HG02943 (cell line): ENCODE measurements around the gene NUFIP2.
"Not testable (repeated sequence)": the region's sequence is repeated elsewhere in the genome, so short reads cannot be mapped to it uniquely, and the experiment has no call there.

Experiments
- ATAC-seq: cut with Tn5 transposase; IDR thresholded peaks from one replicate; pipeline ENCODE4 v1.9.1; 2021; ENCODE audit warnings: mild to moderate bottlenecking, low read depth, moderate library complexity; ENCODE audit not compliant: unreplicated experiment

The NUFIP2 gene, protein sequence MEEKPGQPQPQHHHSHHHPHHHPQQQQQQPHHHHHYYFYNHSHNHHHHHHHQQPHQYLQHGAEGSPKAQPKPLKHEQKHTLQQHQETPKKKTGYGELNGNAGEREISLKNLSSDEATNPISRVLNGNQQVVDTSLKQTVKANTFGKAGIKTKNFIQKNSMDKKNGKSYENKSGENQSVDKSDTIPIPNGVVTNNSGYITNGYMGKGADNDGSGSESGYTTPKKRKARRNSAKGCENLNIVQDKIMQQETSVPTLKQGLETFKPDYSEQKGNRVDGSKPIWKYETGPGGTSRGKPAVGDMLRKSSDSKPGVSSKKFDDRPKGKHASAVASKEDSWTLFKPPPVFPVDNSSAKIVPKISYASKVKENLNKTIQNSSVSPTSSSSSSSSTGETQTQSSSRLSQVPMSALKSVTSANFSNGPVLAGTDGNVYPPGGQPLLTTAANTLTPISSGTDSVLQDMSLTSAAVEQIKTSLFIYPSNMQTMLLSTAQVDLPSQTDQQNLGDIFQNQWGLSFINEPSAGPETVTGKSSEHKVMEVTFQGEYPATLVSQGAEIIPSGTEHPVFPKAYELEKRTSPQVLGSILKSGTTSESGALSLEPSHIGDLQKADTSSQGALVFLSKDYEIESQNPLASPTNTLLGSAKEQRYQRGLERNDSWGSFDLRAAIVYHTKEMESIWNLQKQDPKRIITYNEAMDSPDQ

DNA sequence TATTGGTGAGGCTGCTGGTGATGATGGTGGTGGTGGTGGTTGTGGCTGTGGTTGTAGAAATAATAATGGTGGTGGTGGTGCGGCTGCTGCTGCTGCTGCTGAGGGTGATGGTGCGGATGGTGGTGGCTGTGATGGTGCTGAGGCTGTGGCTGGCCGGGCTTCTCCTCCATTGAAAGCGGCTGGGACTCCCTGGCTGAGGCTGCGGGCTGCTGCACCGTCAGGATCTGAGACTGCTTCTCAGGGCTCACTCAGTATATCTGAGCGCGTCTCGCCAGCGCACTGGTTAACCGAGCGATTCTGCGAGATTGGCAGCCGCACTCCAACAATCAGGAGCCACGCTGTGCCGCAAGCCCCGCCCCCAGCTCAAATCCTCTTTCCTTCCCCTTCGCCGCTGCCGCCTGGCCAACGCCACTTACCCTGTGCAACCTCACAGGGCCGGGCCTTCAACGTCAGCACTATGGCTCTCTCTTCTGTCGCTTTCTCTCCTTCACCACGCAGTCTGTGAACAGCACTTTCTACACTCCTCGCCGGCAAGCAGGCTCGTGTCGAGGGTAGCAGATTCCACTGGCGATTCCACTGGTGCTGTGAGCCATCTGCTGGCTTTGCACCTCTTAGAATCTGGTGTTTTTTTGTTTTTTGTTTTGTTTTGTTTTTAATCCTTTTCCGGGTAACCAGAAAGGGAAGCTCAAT lies at the start of gene NUFIP2:
TSS of gene NUFIP2 (minus strand) at position 259 of the 690 bp plus-strand sequence. CDS start at position 170, 89 bp downstream.
- ATAC-seq: peak; percentile 75

DNA sequence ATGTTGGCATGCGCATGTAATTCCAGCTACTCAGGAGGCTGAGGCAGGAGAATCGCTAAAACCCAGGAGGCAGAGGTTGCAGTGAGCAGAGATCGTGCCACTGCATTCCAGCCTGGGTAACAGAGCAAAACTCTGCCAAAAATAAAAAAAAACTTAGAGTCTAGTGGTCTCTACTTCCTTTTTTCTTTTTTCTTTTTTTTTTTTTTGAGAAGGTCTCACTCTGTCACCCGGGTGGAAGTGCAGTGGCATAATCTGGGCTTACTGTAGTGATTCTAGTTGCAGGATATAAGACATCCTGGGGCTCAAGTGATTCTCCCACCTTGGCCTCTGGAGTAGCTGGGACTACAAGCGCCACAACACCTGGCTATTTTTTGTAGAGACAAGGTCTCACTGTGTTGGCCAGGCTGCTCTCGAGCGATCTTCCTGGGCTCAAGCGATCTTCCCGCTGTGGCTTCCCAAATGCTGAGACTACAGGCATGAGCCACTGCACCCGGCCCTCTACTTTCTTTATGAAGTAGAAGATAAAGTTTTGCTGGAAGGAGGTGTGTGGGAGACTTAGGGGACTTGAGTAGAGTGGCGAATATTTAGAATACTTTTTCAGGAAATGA lies 48.3 kb upstream of the NUFIP2 start:
- no peak for ATAC-seq

DNA sequence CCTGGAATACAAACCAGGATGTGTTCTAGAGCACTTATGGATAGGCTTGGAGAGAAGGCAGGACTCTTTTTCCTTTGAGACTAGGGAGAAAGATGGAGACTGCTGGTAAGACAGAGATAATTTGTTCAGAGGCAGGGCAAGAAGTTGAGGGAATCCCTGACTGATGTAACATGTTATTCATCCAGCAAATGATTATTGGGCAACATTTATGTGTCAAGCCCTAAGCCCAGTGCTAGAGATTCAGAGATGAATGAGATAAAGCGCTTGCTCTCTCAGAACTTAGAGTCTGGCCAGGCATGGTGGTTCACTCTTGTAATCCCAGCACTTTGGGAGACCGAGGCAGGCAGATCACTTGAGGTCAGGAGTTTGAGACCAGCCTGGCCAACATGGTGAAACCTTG lies 47.8 kb upstream of the NUFIP2 start:
- ATAC-seq: no peak

DNA sequence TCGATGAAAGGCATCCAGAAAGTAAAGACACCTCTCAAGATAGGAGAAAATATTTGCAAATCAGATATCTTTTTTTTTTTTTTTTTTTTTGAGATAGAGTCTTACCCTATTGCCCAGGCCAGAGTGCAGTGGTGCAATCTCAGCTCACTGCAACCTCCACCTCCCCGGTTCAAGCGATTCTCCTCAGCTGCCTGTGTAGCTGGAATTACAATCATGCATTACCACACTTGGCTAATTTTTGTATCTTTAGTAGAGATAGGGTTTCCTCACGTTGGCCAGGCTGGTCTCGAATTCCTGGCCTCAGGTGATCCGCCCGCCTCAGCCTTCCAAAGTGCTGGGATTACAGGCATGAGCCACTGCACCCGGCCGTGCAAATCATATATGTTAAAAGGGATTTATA lies 45.1 kb upstream of the NUFIP2 start:
- not testable (repeated sequence) for ATAC-seq

DNA sequence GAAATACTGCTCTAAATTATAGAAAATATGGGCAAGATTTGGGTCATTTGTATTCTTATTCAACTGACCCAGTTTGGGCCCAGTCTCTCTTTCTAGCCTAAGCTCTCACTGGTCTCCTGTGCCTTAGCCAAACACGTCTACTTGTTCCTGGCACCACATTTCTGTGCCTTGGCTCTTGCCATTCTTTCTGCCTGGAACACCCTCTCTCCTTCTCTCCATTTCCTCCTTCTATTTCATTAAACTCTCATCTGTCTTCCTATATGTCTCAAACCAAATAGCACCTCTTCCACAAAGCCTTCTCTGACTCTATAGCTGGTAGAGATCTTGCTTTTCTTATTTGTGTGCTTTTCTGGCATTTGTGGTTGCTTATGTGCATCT lies 37.7 kb upstream of the NUFIP2 start:
- no peak for ATAC-seq

DNA sequence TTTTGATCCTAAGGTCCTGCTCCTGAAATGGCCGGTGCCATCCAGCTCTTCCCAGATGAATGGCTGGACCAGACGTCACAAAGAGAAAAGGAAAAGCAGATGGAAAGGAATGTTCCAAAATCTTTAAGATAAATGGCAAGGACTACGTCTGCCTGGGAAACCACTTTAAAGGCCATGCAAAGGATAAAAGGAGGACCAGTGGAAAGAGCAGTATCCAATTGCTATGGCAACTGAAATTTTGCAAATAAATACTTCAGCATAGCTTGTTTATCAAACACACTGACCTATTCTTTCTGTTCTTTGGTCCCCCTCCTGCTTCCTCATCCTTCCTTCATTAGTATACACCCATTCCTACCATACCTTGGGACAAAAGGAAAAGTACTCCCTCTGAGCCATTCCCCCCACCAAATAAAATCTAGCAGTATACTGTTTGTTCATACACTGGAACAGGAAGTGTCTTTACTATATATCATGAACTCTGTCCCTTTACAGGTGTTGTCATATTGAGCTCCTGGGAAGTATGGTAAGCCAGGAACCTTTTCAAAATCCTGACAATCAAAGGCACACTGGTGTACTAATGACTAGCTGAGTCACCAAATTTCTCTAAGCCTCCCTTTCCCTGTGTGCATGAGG lies 37.2 kb upstream of the NUFIP2 start:
- ATAC-seq: no peak

DNA sequence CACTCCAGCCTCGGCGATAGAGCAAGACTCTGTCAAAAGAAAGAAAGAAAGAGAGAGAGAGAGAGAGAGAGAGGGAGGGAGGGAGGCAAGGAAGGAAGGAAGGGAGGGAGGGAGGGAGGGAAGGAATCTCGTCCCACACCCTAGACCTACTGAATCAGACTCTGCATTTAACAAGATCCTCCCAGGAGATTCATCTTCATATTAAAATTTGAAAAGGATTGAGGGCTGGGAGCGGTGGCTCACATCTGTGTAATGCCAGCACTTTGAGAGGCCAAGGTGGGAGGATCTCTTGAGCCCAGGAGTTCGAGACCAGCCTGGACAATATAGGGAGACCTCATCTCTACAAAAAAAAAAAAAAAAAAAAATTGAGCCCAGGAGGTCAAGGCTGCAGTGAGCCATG lies 33.5 kb upstream of the NUFIP2 start:
- no peak for ATAC-seq

DNA sequence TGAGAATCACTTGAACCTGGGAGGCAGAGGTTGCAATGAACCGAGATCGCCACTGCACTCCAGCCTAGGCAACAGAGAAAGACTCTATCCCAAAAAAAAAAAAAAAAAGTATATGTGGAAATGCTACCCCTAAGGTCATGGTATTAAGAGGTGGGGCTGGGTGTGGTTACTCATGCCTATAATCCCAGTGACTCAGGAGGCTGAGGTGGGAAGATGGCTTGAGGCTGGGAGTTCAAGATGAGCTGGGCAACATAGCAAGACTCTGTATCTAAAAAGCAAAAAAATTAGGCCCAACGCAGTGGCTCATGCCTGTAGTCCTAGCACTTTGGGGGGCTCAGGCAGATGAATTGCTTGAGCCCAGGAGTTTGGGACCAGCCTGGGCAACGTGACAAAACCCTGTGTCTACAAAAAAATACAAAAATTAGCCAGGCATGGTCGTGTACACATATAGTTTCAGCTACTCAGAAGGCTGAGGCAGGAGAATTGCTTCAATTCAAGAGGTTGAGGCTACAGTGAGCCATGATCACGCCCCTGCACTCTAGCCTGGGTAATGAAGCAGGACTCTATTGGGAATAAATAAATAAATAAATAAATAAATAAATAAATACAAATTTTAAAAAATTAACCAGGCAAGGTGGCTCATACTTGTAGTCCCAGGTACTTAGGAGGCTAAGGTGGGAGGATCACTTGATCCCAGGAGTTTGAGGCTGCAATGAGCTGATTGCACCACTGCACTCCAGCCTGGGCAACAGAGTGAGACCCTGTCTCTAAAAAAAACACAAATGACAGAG lies 32.3 kb upstream of the NUFIP2 start:
- no peak for ATAC-seq

DNA sequence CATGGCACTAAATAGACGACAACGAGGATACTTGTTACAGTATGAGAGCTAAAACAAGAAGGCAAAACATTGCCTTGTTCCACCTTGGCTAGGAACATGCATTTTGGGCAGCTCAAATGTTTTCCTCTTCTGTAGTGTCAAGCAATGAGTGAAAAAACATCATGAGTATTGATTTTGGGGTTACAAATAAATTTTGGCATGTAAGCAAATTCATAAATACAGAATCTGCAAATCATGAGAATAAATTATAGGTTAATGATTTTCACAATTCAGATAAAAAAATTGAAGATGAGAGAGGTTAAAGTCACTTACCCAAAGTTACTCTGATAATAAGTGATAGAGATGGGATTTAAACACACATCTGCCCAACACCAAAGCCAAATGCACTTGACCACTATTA lies 28.4 kb upstream of the NUFIP2 start:
- no peak for ATAC-seq

DNA sequence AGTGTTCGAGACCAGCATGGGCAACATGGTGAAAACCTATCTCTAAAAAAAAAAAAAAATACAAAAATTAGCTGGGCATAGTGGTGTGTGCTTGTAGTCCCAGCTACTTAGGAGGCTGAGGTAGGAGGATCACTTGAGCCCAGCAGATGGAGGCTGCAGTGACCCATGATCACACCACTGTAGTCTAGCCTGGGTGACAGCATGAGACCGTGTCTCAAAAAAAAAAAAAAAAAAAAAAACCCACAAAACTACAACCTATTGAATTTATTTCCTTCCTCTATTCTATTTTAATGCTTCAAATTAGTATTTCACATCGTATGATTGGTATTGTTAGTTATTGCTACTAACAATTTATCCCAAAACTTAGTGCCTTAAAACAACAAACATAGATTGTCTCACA lies 9.4 kb upstream of the NUFIP2 start:
- ATAC-seq: no peak

DNA sequence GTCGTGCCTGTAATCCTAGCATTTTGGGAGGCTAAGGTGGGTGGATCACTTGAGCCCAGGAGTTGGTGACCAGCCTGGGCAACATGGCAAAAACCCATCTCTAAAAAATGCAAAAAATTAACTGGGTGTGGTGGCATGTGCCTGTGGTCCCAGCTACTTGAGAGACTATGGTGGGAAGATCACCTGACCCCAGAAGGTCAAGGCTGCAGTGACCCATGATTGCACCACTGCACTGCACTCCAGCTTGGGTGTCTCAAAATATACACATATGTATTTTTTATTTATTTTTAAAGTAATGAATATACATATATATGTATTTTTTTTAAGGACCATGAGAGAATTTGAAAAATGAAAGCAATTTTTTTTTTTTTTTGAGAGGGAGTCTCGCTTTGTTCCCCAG lies 5.1 kb upstream of the NUFIP2 start:
- no peak for ATAC-seq

DNA sequence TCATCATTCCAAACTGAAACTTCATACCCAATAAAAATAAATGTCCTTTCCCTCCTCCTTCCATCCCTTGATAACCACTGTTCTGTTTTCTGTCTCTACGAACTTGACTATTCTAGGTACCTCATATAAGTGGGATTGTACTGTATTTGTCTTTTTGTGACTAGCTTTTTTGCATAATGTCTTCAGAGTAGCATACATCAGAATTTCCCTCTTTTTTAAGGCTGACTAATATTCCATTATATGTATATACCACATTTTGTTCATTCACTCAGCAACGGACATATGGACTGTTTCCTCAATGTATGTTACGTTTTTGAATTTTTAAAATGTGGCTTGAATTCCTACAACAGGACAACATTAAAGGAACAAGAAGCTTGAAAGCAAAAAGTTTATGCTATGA lies 1.5 kb upstream of the NUFIP2 start:
- no peak for ATAC-seq

DNA sequence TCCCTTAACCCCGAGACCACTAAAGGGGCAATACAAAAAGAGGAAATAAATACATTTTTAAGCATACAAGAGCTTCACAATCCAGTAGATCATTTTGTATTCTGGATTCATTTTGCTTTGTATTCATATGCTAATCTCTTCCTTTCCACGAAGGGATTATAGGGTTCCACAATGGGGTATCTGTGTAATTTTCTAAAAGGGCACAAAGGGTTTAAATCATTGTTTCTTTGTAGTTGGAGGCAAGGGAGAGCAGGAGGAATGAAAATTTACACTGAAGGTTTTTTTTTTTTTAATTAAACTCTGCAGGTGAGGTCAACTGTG lies 592 bp upstream of the NUFIP2 start:
- no peak for ATAC-seq

DNA sequence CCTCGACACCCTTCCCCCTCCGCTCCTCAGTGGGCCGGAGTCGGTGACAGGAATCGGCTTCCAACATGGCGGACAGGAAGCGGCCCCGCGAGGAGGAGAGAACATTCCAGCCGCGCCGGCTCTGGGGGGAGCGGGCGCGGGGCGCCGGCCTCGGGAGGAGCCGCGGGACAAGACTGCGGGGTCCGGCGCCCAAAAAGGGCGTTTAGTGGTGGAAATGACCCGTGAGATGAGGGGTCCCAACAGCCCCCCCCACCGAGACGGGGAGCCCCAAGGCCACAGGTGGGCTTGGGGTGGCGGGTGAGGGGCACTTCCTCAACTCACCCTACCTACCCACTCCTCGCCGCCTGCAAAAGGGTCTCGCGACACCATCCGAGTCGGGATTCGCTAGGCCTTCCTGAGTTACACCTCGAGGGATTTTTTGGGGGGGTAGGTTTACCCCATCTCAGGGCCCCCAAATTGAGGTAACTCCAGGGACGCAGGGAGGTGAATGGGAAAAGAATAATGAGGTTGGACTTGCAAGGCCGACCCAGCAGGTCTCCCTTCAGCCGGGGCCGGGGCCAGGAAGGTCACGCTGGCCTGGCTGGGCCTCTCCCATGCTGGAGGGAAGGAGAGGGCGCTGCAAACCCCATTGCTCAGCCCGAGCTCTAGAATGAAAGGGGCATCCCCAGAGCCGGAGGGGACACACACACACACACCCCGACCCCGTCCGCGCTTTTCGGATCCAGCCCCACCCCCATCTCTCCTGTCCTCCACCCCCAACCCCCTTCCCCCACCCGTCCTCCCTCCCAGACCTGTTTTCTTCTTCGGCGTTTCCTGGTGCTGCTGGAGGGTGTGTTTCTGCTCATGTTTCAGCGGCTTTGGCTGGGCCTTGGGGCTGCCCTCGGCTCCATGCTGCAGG lies 707 bp downstream of the NUFIP2 start:
- ATAC-seq: peak; percentile 12

DNA sequence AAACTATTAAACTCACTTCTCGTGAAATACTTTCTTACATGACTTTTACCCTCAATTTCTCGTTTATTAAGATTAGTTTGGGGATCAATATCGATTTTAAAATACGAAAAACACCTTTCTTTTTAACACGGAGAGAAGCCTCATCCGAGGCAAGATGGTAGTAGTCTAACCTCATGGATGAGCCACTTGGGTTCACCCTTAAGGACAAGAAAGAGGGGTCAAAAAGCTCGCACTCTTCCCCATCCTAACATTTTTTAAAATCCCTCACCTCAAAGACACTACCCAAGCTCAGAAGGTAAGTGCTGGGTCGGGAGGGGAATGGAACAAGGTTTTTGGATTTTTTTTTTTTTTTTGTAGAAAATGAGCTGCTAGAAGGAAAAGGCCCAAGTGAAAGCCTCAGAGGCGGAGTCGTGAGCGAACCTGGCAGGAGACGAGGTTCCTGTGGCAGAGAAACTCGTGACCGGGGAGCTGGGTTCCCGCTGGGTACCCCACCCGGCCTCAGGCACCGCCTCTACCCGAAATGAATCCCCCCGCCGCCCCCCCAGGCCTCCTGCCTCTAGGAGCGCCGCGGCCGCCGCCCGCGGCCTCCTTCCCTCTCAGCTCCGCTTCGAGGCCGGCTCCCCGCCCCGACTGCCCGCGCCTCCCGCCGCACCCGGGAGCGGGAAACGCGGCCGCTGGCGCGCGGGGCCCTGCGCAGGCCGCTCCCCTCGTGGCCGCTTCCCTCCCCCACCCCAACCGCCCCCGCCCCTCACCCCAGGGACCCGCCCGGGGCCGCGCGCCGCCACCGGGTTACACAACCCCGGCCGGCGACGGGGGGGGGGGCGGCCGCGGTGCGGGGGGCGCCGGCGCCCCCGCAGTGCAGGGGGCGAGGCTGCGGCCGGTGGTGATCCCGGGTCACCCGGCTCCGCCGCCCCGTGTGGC lies 1.6 kb downstream of the NUFIP2 start:
- ATAC-seq: no peak

DNA sequence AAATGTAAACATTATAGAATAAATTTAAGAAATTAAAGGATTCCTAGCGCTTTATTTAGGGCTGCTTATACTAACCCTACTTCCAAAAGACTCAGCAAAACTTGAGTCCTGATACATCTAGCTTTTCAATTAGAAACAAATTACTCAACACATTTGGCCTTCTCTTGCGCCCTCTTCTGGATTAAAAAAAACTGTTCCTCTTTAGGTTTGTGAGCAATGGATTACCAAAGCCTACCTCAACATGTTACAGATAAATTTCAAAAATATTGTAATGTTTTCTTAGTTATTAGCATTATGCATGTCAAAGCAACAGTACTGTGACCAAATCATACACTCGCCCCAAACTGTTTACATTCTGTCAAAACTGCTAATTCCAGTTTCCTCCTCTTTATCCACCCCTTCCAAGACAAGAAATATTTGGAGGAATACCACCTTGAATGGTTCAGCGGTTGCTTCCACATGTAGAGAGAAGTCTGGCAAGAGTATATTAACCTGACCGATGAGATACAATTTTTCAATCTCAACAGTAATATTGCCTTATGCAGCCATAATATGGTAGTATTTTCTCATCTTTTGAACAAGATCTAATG lies 2.7 kb downstream of the NUFIP2 start:
- no peak for ATAC-seq

DNA sequence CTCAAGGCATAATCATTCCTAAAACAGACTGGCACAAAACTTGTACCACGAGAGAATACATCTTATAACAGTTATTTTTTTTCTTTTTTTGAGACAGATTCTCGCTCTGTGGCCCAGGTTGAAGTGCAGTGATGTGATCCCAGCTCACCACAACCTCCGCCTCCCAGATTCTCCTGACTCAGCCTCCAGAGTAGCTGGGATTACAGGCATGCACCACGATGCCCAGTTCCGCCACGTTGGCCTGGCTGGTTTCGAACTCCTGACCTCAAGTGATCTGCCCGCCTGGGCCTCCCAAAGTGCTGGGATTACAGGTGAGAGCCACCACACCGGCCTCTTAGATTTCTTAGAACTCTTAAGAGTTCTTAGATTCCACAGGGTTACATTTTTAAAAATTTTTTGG lies 4.1 kb downstream of the NUFIP2 start:
- ATAC-seq: no peak

DNA sequence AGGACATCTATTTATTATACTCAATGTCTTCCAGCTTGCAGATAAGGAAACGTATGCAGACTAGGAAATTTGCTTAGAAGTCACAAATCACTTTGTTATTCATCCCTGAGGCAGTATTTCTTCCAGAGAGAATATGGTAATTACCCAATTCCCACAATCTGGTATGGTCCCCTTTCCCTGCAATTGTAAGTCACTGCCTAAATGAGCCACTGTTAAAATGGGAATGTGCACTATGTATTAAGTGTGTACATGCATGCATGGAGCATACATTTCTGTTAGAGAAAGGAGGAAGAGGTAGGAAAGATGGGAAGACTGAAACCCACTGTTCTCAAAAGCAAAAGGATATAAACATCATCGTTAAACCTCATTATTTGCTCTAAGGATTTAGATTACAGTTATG lies 10.0 kb downstream of the NUFIP2 start:
- no peak for ATAC-seq
